Mesendoderm (in vitro differentiated cells): ENCODE results near the gene CHMP4A.

Source experiments
- DNase-seq: peaks from one replicate; pipeline ENCODE4 v3.0.0; 2013
- H2AK5ac ChIP-seq: 2 replicates; pipeline ENCODE4 v1.6.1; 2013; ENCODE audit warnings: low read length, inconsistent platforms
- H2BK120ac ChIP-seq: 2 replicates; pipeline ENCODE4 v1.6.1; 2013; ENCODE audit warnings: low read depth, mild to moderate bottlenecking, low read length, moderate library complexity, mixed read lengths
- H2BK15ac ChIP-seq: replicated peaks from 2 replicates; pipeline ENCODE4 v1.6.1; 2013; ENCODE audit warnings: low read depth, mild to moderate bottlenecking, moderate library complexity
- H2BK5ac ChIP-seq: 2 replicates; pipeline ENCODE4 v1.6.1; 2013; ENCODE audit warnings: low read length, inconsistent platforms
- H3K18ac ChIP-seq: 2 replicates; pipeline ENCODE4 v1.6.1; 2013; ENCODE audit warnings: mild to moderate bottlenecking, low read length, mixed read lengths
- H3K23ac ChIP-seq: one replicate; pipeline ENCODE4 v1.6.1; 2013; ENCODE audit warnings: low read length
- H3K27ac ChIP-seq: 2 replicates; pipeline ENCODE4 v1.5.1; 2013; ENCODE audit warnings: low read depth, mild to moderate bottlenecking, inconsistent platforms, low read length, moderate library complexity
- H3K27me3 ChIP-seq: 2 replicates; pipeline ENCODE4 v1.6.1; 2013; ENCODE audit warnings: low read length, control low read depth, mild to moderate bottlenecking, inconsistent platforms; ENCODE audit not compliant: insufficient read depth, poor library complexity
- H3K36me3 ChIP-seq: 2 replicates; pipeline ENCODE4 v1.6.1; 2013; ENCODE audit warnings: low read length, inconsistent platforms; ENCODE audit not compliant: control insufficient read depth, insufficient read depth
- H3K4ac ChIP-seq: one replicate; pipeline ENCODE4 v1.6.1; 2013; ENCODE audit warnings: low read depth, mild to moderate bottlenecking, low read length, moderate library complexity
- H3K4me1 ChIP-seq: 2 replicates; pipeline ENCODE4 v1.6.1; 2013; ENCODE audit warnings: low read depth, low read length, inconsistent platforms; ENCODE audit not compliant: control insufficient read depth
- H3K4me2 ChIP-seq: 2 replicates; pipeline ENCODE4 v1.6.1; 2013; ENCODE audit warnings: low read length
- H3K4me3 ChIP-seq: 2 replicates; pipeline ENCODE4 v1.5.1; 2013; ENCODE audit warnings: mild to moderate bottlenecking, low read length
- H3K56ac ChIP-seq: one replicate; pipeline ENCODE4 v1.6.1; 2013; ENCODE audit warnings: low read length
- H3K79me1 ChIP-seq: 2 replicates; pipeline ENCODE4 v1.6.1; 2013; ENCODE audit warnings: low read length, inconsistent platforms
- H3K79me2 ChIP-seq: 2 replicates; pipeline ENCODE4 v1.6.1; 2013; ENCODE audit warnings: mild to moderate bottlenecking, low read length; ENCODE audit not compliant: control insufficient read depth, insufficient read depth
- H3K9ac ChIP-seq: 2 replicates; pipeline ENCODE4 v1.6.1; 2013; ENCODE audit warnings: low read length, inconsistent platforms
- H4K5ac ChIP-seq: one replicate; pipeline ENCODE4 v1.6.1; 2013; ENCODE audit warnings: low read length
- H4K8ac ChIP-seq: one replicate; pipeline ENCODE4 v1.6.1; 2013; ENCODE audit warnings: low read depth, mild to moderate bottlenecking, control low read depth, low read length, moderate library complexity
- WGBS: extraction: QIAGEN DNeasy Blood & Tissue Kit; methylation state at CpG from one replicate; pipeline ENCODE4 v1.1.7; 2013; ENCODE audit warnings: low lambda C conversion rate, missing lambda C conversion rate; ENCODE audit not compliant: insufficient coverage; ENCODE audit errors: extremely low coverage; 5-methylcytosine and 5-hydroxymethylcytosine counted together

Gene CHMP4A

DNA sequence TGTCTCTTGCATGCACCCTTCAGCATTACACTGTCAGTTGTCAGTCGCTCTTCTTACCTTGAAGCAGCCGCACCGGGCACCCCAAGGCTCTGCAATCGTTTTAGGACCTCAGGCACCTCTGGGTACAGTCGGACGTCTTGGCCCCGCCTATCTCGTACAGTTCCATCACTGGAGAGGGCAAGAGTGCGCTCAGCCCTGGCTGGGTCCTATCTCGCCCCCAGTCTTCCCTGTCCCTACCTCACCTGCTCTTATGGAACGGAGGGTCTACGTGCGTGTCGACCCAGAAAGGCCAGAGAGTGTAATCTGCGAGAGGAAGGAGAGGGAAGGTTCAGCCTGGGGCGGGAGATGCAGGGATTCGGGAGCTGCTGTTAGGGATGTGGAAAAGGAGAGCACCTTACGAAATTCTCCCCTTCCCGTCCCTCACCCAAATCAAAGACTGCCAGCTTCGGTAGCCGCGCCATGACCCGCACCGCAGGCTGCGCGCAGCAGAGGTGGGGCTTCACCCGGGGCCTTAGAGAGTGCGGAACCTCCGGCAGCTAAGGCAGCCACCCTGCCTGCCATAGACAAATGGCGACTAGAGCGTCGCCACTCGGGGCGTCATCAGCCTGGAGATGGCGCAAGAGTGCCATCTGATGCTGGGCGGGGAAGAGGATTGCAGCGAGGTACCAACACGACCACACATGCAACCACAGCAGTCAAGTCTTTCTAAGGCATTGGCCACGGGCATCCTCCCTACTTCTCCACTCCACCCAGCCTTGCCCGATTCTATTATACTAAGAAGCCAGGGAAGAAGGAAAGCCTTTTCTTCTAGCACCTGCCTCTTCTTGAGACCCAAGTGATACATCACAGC lies 2.4 kb upstream of the CHMP4A start, which contains the start of gene MDP1:
Gene MDP1, minus strand, starts transcription at position 572 of the 850 bp plus-strand sequence. Its CDS starts 111 bp downstream, at position 461.
- H2AK5ac ChIP-seq: no peak within 1 kb of the TSS
- peaks cover 4% of the 10 kb centered on the region for H3K4me1 ChIP-seq
- no CpG with 5 or more reads among the region's 40 CpGs for WGBS
- H3K79me1 ChIP-seq: no peaks in the 10 kb centered on the region
- H3K18ac ChIP-seq: no peak within 1 kb of the TSS
- H3K36me3 ChIP-seq: no peaks in the 10 kb centered on the region
- H2BK120ac ChIP-seq: no peak within 1 kb of the TSS
- peak; percentile 93 for DNase-seq
- H2BK5ac ChIP-seq: peak within 1 kb of the TSS; percentile 14
- peak within 1 kb of the TSS; percentile 79 for H3K4me3 ChIP-seq
- no peaks in the 10 kb centered on the region for H3K27me3 ChIP-seq
- peak within 1 kb of the TSS; percentile 54 for H3K23ac ChIP-seq
- no peak within 1 kb of the TSS for H3K27ac ChIP-seq
- no peak within 1 kb of the TSS for H2BK15ac ChIP-seq
- H3K4ac ChIP-seq: no peak within 1 kb of the TSS
- peak within 1 kb of the TSS; percentile 96 for H3K56ac ChIP-seq
- H4K5ac ChIP-seq: no peak within 1 kb of the TSS
- H3K9ac ChIP-seq: peak within 1 kb of the TSS; percentile 91
- no peaks in the 10 kb centered on the region for H3K79me2 ChIP-seq
- no peak within 1 kb of the TSS for H4K8ac ChIP-seq
- H3K4me2 ChIP-seq: peak within 1 kb of the TSS; percentile 85

DNA sequence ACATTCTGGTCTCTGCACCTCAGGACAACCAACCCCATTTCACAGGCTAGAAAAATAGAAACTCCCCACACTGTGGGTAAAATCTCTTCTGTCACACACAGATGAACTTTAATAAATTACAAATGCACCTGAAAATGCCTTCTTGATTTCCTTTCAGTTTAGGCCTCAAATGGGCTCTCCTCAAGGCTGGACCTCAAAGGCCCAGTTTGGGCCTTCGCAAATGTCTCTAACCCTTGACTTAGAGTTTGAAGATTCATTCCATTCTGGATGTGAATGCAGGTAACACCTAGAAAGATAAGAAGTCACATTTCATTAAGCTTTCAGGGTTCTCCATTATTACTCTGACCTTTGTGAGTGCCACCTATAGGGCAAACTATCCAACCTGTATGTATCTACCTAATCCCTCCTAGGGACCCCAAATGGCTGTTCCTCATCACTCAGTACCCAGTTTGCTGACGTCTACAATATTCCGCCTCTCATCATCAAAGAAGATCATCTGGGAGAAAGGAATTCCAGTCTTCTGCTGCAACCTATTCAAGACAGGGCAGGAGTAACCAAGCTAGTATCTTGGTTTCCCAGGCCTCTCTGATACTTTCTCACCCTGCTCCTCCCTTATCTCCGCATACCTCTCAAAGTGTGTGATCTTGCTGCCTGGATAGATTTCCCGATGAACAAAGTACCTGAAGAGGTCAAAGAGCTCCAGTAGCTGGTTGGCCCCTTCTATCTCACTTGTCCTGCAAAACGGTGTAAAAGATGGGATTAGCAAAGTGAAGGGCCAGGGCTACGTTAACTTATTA lies 776 bp upstream of the CHMP4A start:
- Histone ChIP-seq H3K79me1 (no peaks in the 10 kb centered on the region), H2BK15ac (no peak overlapping the region), H3K4me2 (peak overlapping the region; percentile 86), H2BK120ac (no peak overlapping the region), H4K8ac (peak overlapping the region; percentile 77), H3K4me1 (peaks cover 4% of the 10 kb centered on the region), H3K56ac (peak overlapping the region; percentile 84), H3K18ac (peak overlapping the region; percentile 34), H3K4ac (no peak overlapping the region), H4K5ac (peak overlapping the region; percentile 78), H3K79me2 (no peaks in the 10 kb centered on the region), H3K9ac (peak overlapping the region; percentile 65), H3K27ac (peak overlapping the region; percentile 47), H3K36me3 (peaks cover 4% of the 10 kb centered on the region), H2AK5ac (peak overlapping the region; percentile 14), H2BK5ac (no peak overlapping the region), H3K27me3 (no peaks in the 10 kb centered on the region), H3K23ac (no peak overlapping the region), H3K4me3 (peak overlapping the region; percentile 32)
- peak; percentile 48 for DNase-seq
- no CpG with 5 or more reads among the region's 7 CpGs for WGBS

DNA sequence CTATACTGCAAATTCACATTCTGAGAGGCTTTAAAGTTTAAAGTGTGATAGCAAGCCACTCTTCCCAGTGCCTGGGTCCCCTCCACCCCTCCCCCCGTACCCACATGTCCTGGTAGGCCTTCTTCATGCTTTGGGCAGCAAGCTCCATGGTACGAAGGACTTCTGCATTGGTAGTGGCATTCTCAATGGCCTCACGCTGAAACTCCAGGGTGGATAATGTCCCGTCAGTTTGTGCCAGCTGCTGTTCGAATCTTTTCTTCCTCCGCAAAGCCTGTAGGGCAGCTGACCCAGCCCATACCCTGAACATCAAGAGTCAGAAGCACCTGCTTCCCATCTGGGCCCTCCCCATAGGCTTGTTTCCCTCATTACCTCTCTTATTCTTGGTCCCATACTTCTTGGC lies 2.0 kb downstream of the CHMP4A start:
- Histone ChIP-seq H3K23ac (no peak overlapping the region), H3K79me2 (no peaks in the 10 kb centered on the region), H3K36me3 (peaks cover 7% of the 10 kb centered on the region)

DNA sequence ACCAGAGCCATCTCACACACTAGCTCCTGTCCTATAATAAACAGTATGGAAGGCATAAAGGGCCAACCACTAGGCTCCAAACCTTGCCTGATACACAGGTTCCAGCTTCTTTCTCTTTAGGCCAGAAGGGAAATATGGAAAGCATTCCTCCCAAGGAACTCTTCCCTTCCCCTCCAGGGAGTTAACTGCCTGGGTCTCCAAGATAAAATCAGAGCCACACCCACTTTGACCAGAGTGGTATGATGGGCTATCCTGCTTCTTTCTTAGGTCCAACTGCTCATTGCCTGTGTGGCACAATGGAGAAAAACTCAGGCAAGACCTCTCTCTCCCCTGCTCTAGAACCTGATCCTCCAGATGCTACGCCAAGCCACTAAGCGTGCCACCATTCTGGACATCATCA lies 5.7 kb downstream of the CHMP4A start:
- Histone ChIP-seq H3K23ac (no peak overlapping the region), H3K27ac (no peak overlapping the region), H2BK15ac (no peak overlapping the region), H3K79me2 (no peaks in the 10 kb centered on the region), H3K4ac (no peak overlapping the region), H3K4me1 (no peaks in the 10 kb centered on the region), H3K4me2 (no peak overlapping the region), H4K8ac (no peak overlapping the region), H2AK5ac (no peak overlapping the region), H3K18ac (no peak overlapping the region), H4K5ac (no peak overlapping the region), H3K27me3 (no peaks in the 10 kb centered on the region), H2BK5ac (no peak overlapping the region), H3K36me3 (peaks cover 11% of the 10 kb centered on the region), H3K79me1 (no peaks in the 10 kb centered on the region), H2BK120ac (no peak overlapping the region), H3K4me3 (no peak overlapping the region), H3K56ac (no peak overlapping the region), H3K9ac (no peak overlapping the region)
- WGBS: no CpG with 5 or more reads among the region's 2 CpGs
- no peak for DNase-seq

More for the DNA sequence above, 2.0 kb downstream of the CHMP4A start:
- no peak overlapping the region for H2BK15ac ChIP-seq
- no peak overlapping the region for H3K56ac ChIP-seq
- H4K8ac ChIP-seq: no peak overlapping the region
- no peak overlapping the region for H3K4ac ChIP-seq
- H3K27me3 ChIP-seq: no peaks in the 10 kb centered on the region
- no peak overlapping the region for H2AK5ac ChIP-seq
- H3K79me1 ChIP-seq: no peaks in the 10 kb centered on the region
- H3K4me3 ChIP-seq: no peak overlapping the region
- no peak overlapping the region for H3K4me2 ChIP-seq
- H3K27ac ChIP-seq: no peak overlapping the region
- no peak for DNase-seq
- H2BK120ac ChIP-seq: no peak overlapping the region
- H3K9ac ChIP-seq: no peak overlapping the region
- no peak overlapping the region for H3K18ac ChIP-seq
- peaks cover 4% of the 10 kb centered on the region for H3K4me1 ChIP-seq
- no CpG with 5 or more reads among the region's 6 CpGs for WGBS
- H4K5ac ChIP-seq: no peak overlapping the region
- H2BK5ac ChIP-seq: no peak overlapping the region

DNA sequence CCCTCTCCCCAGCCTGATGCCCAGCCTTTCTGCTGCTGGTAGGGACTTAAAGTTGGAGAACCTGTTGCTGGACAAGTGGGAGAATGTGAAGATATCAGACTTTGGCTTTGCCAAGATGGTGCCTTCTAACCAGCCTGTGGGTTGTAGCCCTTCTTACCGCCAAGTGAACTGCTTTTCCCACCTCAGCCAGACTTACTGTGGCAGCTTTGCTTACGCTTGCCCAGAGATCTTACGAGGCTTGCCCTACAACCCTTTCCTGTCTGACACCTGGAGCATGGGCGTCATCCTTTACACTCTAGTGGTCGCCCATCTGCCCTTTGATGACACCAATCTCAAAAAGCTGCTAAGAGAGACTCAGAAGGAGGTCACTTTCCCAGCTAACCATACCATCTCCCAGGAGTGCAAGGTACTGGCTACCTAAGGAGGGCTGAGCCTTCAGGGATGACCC lies 6.2 kb downstream of the CHMP4A start:
- Histone ChIP-seq H2AK5ac (no peak overlapping the region), H3K79me1 (no peaks in the 10 kb centered on the region), H2BK15ac (no peak overlapping the region), H2BK120ac (no peak overlapping the region), H4K8ac (no peak overlapping the region), H4K5ac (no peak overlapping the region), H3K4ac (no peak overlapping the region), H3K79me2 (no peaks in the 10 kb centered on the region), H3K36me3 (peaks cover 11% of the 10 kb centered on the region), H3K23ac (no peak overlapping the region), H3K27ac (no peak overlapping the region), H3K56ac (no peak overlapping the region), H3K9ac (no peak overlapping the region), H3K4me2 (no peak overlapping the region), H3K18ac (no peak overlapping the region), H3K27me3 (no peaks in the 10 kb centered on the region), H3K4me3 (no peak overlapping the region), H3K4me1 (no peaks in the 10 kb centered on the region), H2BK5ac (no peak overlapping the region)
- no CpG with 5 or more reads among the region's 5 CpGs for WGBS
- DNase-seq: no peak
